Measurements from ENCODE around the gene EMC1. TPM values are rescaled to one million over a fixed set of nuclear protein-coding genes. Genes with fewer than 3 reads are reported as not detected.
"Not testable (repeated sequence)": the region's sequence is repeated elsewhere in the genome, so short reads cannot be mapped to it uniquely, and the experiment has no call there.

Gene EMC1
- polyA plus RNA-seq, 1 experiment = 49.0 TPM

- no peaks in the 10 kb centered on the region for H3K9me3 ChIP-seq (ENCODE audit: control insufficient read depth, insufficient read depth, low read length)
- POLR2A ChIA-PET = interaction anchor here (1.1 kb wide), 1 partner anchor 9 kb away, joined by 5 read pairs; no protein-coding TSS in a partner anchor
- H3K4me3 ChIP-seq (ENCODE audit: low read depth, low read length) = no peak overlapping the region
- TF ChIP-seq CTCF (IDR thresholded peaks at IDR 0.05; ENCODE audit: low read depth, low read length) = no peak
- CTCF ChIA-PET = interaction anchor here (1.4 kb wide), 1 partner anchor 20 kb away, joined by 4 read pairs; no protein-coding TSS in a partner anchor
- no peaks in the 10 kb centered on the region for H3K27me3 ChIP-seq (ENCODE audit: control insufficient read depth, insufficient read depth, low read length)
- H3K27ac ChIP-seq (ENCODE audit: low read depth, low read length) = peak overlapping the region; percentile 65
- DNase-seq (ENCODE audit: low read depth, low spot score) = no peak
Measured at GRCh38 chr1:19220080-19220846, 31.1 kb downstream of the EMC1 start.

GRCh38 chr1:19219451-19219850, 31.9 kb downstream of the EMC1 start:
- Histone ChIP-seq H3K27ac (ENCODE audit: low read depth, low read length) (peak overlapping the region; percentile 31), H3K9me3 (ENCODE audit: control insufficient read depth, insufficient read depth, low read length) (no peaks in the 10 kb centered on the region), H3K4me3 (ENCODE audit: low read depth, low read length) (no peak overlapping the region), H3K27me3 (ENCODE audit: control insufficient read depth, insufficient read depth, low read length) (no peaks in the 10 kb centered on the region)
- POLR2A ChIA-PET = interaction anchor here (1.1 kb wide), 1 partner anchor 9 kb away, joined by 5 read pairs; no protein-coding TSS in a partner anchor
- TF ChIP-seq CTCF (IDR thresholded peaks at IDR 0.05; ENCODE audit: low read depth, low read length) = no peak
- CTCF ChIA-PET = interaction anchor here (1.4 kb wide), 1 partner anchor 21 kb away, joined by 4 read pairs; no protein-coding TSS in a partner anchor
- no peak for DNase-seq (ENCODE audit: low read depth, low spot score)

- H3K4me3 ChIP-seq (ENCODE audit: low read depth, low read length); H3K27me3 ChIP-seq (ENCODE audit: control insufficient read depth, insufficient read depth, low read length); DNase-seq (ENCODE audit: low read depth, low spot score); H3K9me3 ChIP-seq (ENCODE audit: control insufficient read depth, insufficient read depth, low read length); H3K27ac ChIP-seq (ENCODE audit: low read depth, low read length); POLR2A ChIA-PET: not testable (repeated sequence)
- CTCF ChIA-PET = interaction anchor here (1.5 kb wide), 1 partner anchor 37 kb away, joined by 3 read pairs; no protein-coding TSS in a partner anchor
Measured at GRCh38 chr1:19216585-19216984, 34.7 kb downstream of the EMC1 start.

- H3K9me3 ChIP-seq (ENCODE audit: control insufficient read depth, insufficient read depth, low read length) = no peaks in the 10 kb centered on the region
- TF ChIP-seq CTCF (IDR thresholded peaks at IDR 0.05; ENCODE audit: low read depth, low read length) = no peak
- DNase-seq (ENCODE audit: low read depth, low spot score) = no peak
- H3K4me3 ChIP-seq (ENCODE audit: low read depth, low read length) = no peak overlapping the region
- H3K27me3 ChIP-seq (ENCODE audit: control insufficient read depth, insufficient read depth, low read length) = no peaks in the 10 kb centered on the region
- POLR2A ChIA-PET = no interaction called here
- H3K27ac ChIP-seq (ENCODE audit: low read depth, low read length) = no peak overlapping the region
- CTCF ChIA-PET = no interaction called here
Measured at GRCh38 chr1:19213580-19213979, 37.7 kb downstream of the EMC1 start.

GRCh38 chr1:19212167-19212566, 39.2 kb downstream of the EMC1 start:
- ChIA-PET POLR2A (no interaction called here), CTCF (interaction anchor here (1.2 kb wide), 1 partner anchor 28 kb away, joined by 4 read pairs; no protein-coding TSS in a partner anchor)
- Histone ChIP-seq H3K4me3 (ENCODE audit: low read depth, low read length) (no peak overlapping the region), H3K9me3 (ENCODE audit: control insufficient read depth, insufficient read depth, low read length) (no peaks in the 10 kb centered on the region), H3K27ac (ENCODE audit: low read depth, low read length) (no peak overlapping the region), H3K27me3 (ENCODE audit: control insufficient read depth, insufficient read depth, low read length) (no peaks in the 10 kb centered on the region)
- no peak for DNase-seq (ENCODE audit: low read depth, low spot score)
- no peak for TF ChIP-seq CTCF (IDR thresholded peaks at IDR 0.05; ENCODE audit: low read depth, low read length)

All from AG04450 (cell line).